DMS53 treated with DMSO at 0.1 percent for 48 hours (cell line): ENCODE measurements around the gene FOXD4L4.
"Not testable (repeated sequence)": the region's sequence is repeated elsewhere in the genome, so short reads cannot be mapped to it uniquely, and the experiment has no call there.

Source experiments
- DNase-seq: peaks from one replicate; lab custom pipeline; 2025; ENCODE audit not compliant: unreplicated experiment; lab: John Stamatoyannopoulos, UW

Gene FOXD4L4

GRCh38 chr9:65737096-65737564 is at the start of gene FOXD4L4:
Gene FOXD4L4 (plus strand): TSS chr9:65737146. CDS start chr9:65737146, 0 bp downstream.
- not testable (repeated sequence) for DNase-seq

- not testable (repeated sequence) for DNase-seq
Measured at GRCh38 chr9:65703550-65703949, 33.4 kb upstream of the FOXD4L4 start.

GRCh38 chr9:65714445-65714844 is 22.5 kb upstream of the FOXD4L4 start:
- not testable (repeated sequence) for DNase-seq

- DNase-seq, result not testable (repeated sequence)
Measured at GRCh38 chr9:65738133-65738532, 1.2 kb downstream of the FOXD4L4 start.
